ENCODE results near the gene GCNT2.

Gene GCNT2

DNA sequence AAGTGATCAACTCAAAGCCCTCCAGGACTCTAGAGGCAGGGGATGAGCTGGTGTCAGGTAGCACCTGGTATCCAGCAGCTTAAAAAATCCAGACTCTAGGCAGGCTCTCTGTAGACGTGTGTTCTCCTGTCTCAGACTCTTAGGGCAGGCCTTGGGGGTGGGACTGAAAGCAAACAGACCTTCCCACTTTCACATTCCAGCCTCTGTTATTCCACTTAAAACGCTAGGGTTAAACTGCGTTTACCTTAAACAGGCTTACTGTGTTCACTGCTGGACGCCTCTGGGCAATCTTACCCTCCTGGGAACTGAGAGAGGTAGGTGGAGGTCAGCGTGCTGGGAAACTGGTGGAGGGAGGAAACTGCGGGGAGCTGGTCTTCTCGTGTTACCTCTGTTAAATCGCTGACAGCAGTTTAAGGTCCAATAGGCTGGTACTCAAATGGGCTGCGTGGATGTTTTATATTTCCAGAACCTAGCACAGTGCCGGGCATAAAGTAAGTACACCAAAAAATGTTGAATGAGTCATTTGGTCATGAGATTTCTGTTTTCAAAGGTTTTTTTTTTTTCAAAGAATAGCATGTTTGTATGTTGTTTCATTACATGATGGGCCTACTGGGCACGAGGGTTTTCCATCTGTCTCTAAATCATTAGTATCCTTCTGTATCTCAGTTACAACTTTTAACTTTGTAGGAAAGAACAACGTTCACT, at the start of gene GCNT2:
Gene GCNT2, plus strand, starts transcription at position 248 of the 705 bp plus-strand sequence. CDS start 7,561 bp downstream, outside the sequence.
- TF ChIP-seq CTCF (IDR thresholded peaks at IDR 0.05): no peak
- H3K9me3 ChIP-seq: no peaks in the 10 kb centered on the region
- H3K4me3 ChIP-seq: no peak within 1 kb of the TSS
- no peaks in the 10 kb centered on the region for H3K4me1 ChIP-seq
- H3K36me3 ChIP-seq: no peaks in the 10 kb centered on the region
- no peaks in the 10 kb centered on the region for H3K27me3 ChIP-seq
- H3K27ac ChIP-seq: no peak within 1 kb of the TSS
- DNase-seq: no peak
- intact Hi-C loops (cut with DNase I; ENCODE audit: low total_unique reads): no loop called here

GRCh38 chr6:10472634-10473033, 48.5 kb upstream of the GCNT2 start:
- TF ChIP-seq CTCF (IDR thresholded peaks at IDR 0.05): no peak
- H3K4me1 ChIP-seq: no peaks in the 10 kb centered on the region
- DNase-seq: no peak
- H3K9me3 ChIP-seq: no peaks in the 10 kb centered on the region
- H3K4me3 ChIP-seq: no peak overlapping the region
- H3K27me3 ChIP-seq: peaks cover 0 to 16% of the 10 kb centered on the region in 2 donors
- intact Hi-C loops (cut with DNase I; ENCODE audit: low total_unique reads): no loop called here
- no peak overlapping the region for H3K27ac ChIP-seq
- H3K36me3 ChIP-seq: no peaks in the 10 kb centered on the region

DNA sequence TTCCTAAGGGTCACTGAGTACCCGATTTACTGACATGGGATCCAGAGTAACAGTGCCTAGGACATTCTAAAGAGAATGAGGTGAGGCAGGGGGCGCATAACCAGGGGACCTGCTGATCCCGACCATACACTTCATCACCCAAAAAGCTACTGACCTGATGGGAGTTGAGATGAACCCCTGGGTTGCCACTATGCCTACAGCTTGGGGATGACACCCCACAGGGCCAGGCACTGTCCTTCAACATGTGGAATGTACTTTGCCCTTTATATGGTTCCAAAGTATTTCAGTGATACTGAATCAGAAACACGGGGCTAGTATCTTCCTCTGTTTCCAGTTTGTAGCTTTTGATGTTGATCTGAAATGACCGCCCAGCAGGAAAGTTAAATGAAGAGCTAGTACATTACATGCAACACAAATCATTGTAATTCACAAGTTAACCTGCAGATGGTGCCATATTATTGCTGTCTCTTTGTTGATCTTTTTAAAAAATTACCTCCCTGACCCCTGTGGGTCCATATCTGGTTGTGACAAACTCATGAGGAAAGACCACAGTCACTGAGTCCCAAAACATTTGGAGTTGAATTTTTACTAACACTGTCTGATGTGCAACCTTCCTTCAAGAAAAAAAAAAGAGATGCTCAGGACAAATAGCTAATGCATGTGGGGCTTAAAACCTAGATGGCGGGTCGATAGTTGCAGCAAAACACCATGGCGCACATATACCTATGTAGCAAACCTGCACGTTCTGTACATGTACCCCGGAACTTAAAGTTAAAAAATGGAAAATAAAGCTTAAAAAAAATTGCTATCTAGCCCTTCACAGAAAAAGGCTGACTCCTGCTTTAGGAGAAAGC, 42.7 kb upstream of the GCNT2 start:
- H3K36me3 ChIP-seq: no peaks in the 10 kb centered on the region
- H3K27ac ChIP-seq: no peak overlapping the region
- peaks cover 0 to 12% of the 10 kb centered on the region in 2 donors for H3K27me3 ChIP-seq
- intact Hi-C loops (cut with DNase I; ENCODE audit: low total_unique reads): no loop called here
- no peak for DNase-seq
- no peaks in the 10 kb centered on the region for H3K9me3 ChIP-seq
- H3K4me3 ChIP-seq: no peak overlapping the region
- TF ChIP-seq CTCF (IDR thresholded peaks at IDR 0.05): peak; percentile 32 to 35
- H3K4me1 ChIP-seq: no peaks in the 10 kb centered on the region

DNA sequence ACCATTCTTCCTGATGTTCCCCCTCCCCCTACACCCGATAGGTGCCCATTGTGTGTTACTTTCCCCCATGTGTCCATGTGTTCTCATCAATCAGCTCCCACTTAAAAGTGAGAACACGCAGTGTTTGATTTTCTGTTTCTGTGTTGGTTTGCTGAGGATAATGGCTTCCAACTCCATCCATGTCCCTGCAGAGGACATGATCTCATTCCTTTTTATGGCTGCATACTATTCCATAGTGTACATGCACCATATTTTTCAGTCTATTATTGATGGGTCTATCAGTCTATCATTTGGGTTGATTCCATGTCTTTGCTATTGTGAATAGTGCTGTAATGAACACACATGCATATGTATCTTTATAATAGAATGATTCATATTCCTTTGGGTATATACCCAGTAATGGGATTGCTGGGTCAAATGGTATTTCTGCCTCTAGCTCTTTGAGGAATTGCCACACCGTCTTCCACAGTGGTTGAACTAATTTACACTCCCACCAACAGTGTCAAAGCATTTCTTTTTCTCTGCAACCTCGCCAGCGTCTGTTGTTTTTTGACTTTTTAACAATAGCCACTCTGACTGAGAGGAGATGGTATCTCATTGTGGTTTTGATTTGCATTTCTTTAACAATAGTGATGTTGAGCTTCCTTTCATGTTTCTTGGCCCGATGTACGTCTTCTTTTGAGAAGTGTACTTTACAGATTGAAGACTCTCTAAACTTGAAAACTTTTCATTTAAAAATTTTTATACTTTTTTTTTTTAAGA, 41.0 kb upstream of the GCNT2 start:
- H3K4me3 ChIP-seq: no peak overlapping the region
- H3K27ac ChIP-seq: no peak overlapping the region
- H3K4me1 ChIP-seq: no peaks in the 10 kb centered on the region
- no peak for TF ChIP-seq CTCF (IDR thresholded peaks at IDR 0.05)
- intact Hi-C loops (cut with DNase I; ENCODE audit: low total_unique reads): no loop called here
- no peaks in the 10 kb centered on the region for H3K9me3 ChIP-seq
- no peaks in the 10 kb centered on the region for H3K36me3 ChIP-seq
- H3K27me3 ChIP-seq: peaks cover 0 to 12% of the 10 kb centered on the region in 2 donors
- no peak for DNase-seq

DNA sequence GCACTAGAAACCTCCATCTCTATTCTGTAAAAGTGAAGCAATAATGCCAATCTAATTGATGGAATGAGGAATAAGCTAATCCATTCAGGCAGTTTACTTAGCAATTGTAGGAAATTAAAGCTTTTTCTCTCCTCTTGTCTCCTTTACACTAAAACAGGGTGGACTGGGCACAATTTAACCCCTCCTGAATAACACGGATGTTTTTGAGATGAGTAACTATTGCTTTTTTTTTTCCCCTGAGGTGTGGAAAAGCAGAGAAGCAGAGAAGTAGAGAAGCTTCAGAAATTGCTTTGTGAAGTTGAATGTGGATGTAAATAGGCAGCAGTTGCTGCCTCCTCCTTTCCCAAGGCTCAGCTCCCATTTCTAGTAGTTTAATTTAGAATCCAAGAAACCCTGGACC, 40.0 kb upstream of the GCNT2 start:
- intact Hi-C loops (cut with DNase I; ENCODE audit: low total_unique reads): no loop called here
- Histone ChIP-seq H3K27me3 (peaks cover 0 to 8% of the 10 kb centered on the region in 2 donors), H3K27ac (no peak overlapping the region), H3K9me3 (no peaks in the 10 kb centered on the region), H3K36me3 (no peaks in the 10 kb centered on the region), H3K4me3 (no peak overlapping the region), H3K4me1 (no peaks in the 10 kb centered on the region)
- DNase-seq: no peak
- no peak for TF ChIP-seq CTCF (IDR thresholded peaks at IDR 0.05)

Data from tibial artery (tissue), 4 donors.